AG08396 (cell line): ENCODE results near the gene STARD13.

Experiments used
- DNase-seq: peaks from one replicate; pipeline ENCODE4 v3.0.0; 2012; ENCODE audit warnings: low spot score, mixed read lengths

The STARD13 gene

GRCh38 chr13:33139780-33140535 is 145.6 kb downstream of the STARD13 start:
- no peak for DNase-seq

GRCh38 chr13:33139184-33139583 is 146.4 kb downstream of the STARD13 start:
- no peak for DNase-seq

GRCh38 chr13:33138441-33138840 is 147.1 kb downstream of the STARD13 start:
- DNase-seq, result no peak

GRCh38 chr13:33137721-33138120 is 147.8 kb downstream of the STARD13 start:
- no peak for DNase-seq

- DNase-seq, result no peak
Observed at GRCh38 chr13:33135097-33135496, 150.5 kb downstream of the STARD13 start.

GRCh38 chr13:33134213-33134612 is 151.3 kb downstream of the STARD13 start:
- no peak for DNase-seq

- no peak for DNase-seq
Observed at GRCh38 chr13:33132644-33133440, 152.7 kb downstream of the STARD13 start.

- DNase-seq, result no peak
Observed at GRCh38 chr13:33129886-33130285, 155.7 kb downstream of the STARD13 start.

GRCh38 chr13:33129094-33129832 is 156.3 kb downstream of the STARD13 start:
- no peak for DNase-seq

GRCh38 chr13:33128134-33128533 is 157.4 kb downstream of the STARD13 start:
- no peak for DNase-seq

GRCh38 chr13:33127009-33127551 is 158.5 kb downstream of the STARD13 start:
- no peak for DNase-seq

GRCh38 chr13:33125821-33126570 is 159.6 kb downstream of the STARD13 start:
- peak; percentile 84 for DNase-seq

- no peak for DNase-seq
Observed at GRCh38 chr13:33123066-33123859, 162.3 kb downstream of the STARD13 start.

- DNase-seq, result no peak
Observed at GRCh38 chr13:33119856-33120543, 165.6 kb downstream of the STARD13 start.

- DNase-seq, result no peak
Observed at GRCh38 chr13:33119022-33119781, 166.4 kb downstream of the STARD13 start.

- DNase-seq, result no peak
Observed at GRCh38 chr13:33116321-33117010, 169.1 kb downstream of the STARD13 start.

GRCh38 chr13:33115274-33115673 is 170.3 kb downstream of the STARD13 start:
- no peak for DNase-seq

GRCh38 chr13:33114146-33114545 is 171.4 kb downstream of the STARD13 start:
- no peak for DNase-seq

GRCh38 chr13:33112766-33113165 is 172.8 kb downstream of the STARD13 start:
- DNase-seq, result no peak
